K562 (cell line): ENCODE measurements around the gene PIK3AP1.

Source experiments
- FOXA1 ChIP-seq: fragments of 450-650 bp; IDR thresholded peaks from 2 replicates; pipeline ENCODE4 v1.6.1; 2016; ENCODE audit warnings: mild to moderate bottlenecking, borderline replicate concordance
- FOXM1 ChIP-seq, 2 experiments: fragments of 450-650 bp in 1 of 2; sonication (generic) in 1 of 2; formaldehyde crosslinking in 1 of 2; IDR thresholded peaks; 2 replicates each; pipeline versions ENCODE4 v1.6.1 to v1.9.0; 2017 to 2022; ENCODE audit warnings: low read depth in 2 of 2, mild to moderate bottlenecking in 2 of 2, missing genetic modification reagents in 1 of 2, moderate library complexity in 1 of 2
- POLR2AphosphoS2 ChIP-seq: IDR thresholded peaks from 2 replicates; pipeline ENCODE4 v1.6.1; 2012; ENCODE audit warnings: low read length, improper control_type of control experiment
- ZNF696 ChIP-seq: fragments of 250-450 bp; sonication (Bioruptor Pico); conservative IDR thresholded peaks from 2 replicates; pipeline ENCODE4 v1.4.0; 2020; ENCODE audit warnings: mild to moderate bottlenecking, moderate library complexity

DNA sequence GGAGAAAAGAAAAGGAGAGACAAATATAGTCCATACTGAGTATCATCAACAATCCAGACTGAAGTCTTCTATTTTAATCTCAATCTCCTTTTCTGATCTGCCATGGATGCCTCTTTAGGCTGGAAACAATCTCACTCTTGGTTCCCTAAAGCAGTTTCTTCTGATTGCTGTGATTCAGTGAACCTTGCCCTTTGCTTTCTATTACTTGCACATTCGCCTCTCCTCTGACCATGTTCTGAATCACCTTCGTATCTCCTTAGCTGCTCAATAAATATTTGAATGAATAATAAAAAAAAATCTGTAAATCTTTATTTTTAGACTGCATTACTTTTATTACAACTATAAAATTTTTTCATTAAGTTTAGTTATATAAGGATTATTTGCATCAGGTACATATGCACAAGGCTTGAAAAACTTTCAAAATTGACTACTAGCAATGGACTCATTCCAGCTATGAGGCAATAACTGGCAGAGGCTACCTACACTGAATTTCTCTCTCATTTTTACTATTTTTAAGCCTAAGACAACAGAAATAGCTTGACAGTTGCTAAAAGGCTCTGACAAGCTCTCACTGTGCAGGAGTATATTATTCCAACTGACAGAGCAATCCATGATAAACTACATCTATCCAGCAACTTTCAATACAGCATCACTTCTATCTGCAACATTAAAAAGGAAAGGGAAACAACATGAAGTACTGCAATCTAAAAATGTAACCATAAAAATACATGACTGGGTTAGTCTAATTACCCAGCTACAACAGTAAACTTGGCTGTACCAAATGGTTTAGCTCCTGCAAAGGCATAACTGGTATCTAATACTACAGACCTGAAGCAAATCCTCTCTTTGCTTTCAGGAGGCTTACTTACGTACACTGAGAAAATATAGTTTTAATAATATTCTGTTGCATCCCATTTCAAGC is 159.1 kb downstream of the PIK3AP1 start:
- TF ChIP-seq FOXM1 (IDR thresholded peaks at IDR 0.05; ENCODE audit: low read depth), result no peak
- no peak for TF ChIP-seq FOXM1 (CRISPR knock-in tag; IDR thresholded peaks at IDR 0.05; ENCODE audit: low read depth)
- TF ChIP-seq FOXA1, result no peak
- no peak for TF ChIP-seq POLR2AphosphoS2
- TF ChIP-seq ZNF696 (CRISPR knock-in tag), result no peak
